Stomach smooth muscle (tissue), 2 donors: ENCODE measurements around the gene RAP1GDS1.

Experiments
- H3K27ac ChIP-seq: one replicate; pipeline ENCODE4 v1.7.0; 2013; ENCODE audit warnings: mild to moderate bottlenecking, low read length, inconsistent platforms
- H3K27me3 ChIP-seq, 2 donors: one replicate each; pipeline ENCODE4 v1.7.0; 2013; ENCODE audit warnings: low read length in 2 of 2; ENCODE audit not compliant: insufficient read depth in 2 of 2, control insufficient read depth in 1 of 2
- H3K36me3 ChIP-seq, 2 donors: one replicate each; pipeline ENCODE4 v1.7.0; 2013; ENCODE audit warnings: low read length in 2 of 2; ENCODE audit not compliant: control insufficient read depth in 2 of 2, insufficient read depth in 2 of 2
- H3K4me1 ChIP-seq: one replicate; pipeline ENCODE4 v1.7.0; 2013; ENCODE audit warnings: low read length; ENCODE audit not compliant: control insufficient read depth, insufficient read depth
- H3K4me3 ChIP-seq, 2 donors: one replicate each; pipeline ENCODE4 v1.7.0; 2013; ENCODE audit warnings: low read length in 2 of 2
- H3K9ac ChIP-seq, 2 donors: one replicate each; pipeline ENCODE4 v1.7.0; 2013; ENCODE audit warnings: low read length in 2 of 2, mild to moderate bottlenecking in 1 of 2
- H3K9me3 ChIP-seq, 2 donors: one replicate each; pipeline ENCODE4 v1.7.0; 2013; ENCODE audit warnings: low read length in 2 of 2; ENCODE audit not compliant: control insufficient read depth in 2 of 2
- donor health status: healthy.
- donor health status: Pancreatic carcinoma.

RAP1GDS1 gene

GRCh38 chr4:98481167-98481566 lies 220.0 kb downstream of the RAP1GDS1 start:
- Histone ChIP-seq H3K27me3 (no peaks in the 10 kb centered on the region), H3K9ac (no peak overlapping the region), H3K4me1 (peaks cover 2% of the 10 kb centered on the region), H3K4me3 (no peak overlapping the region), H3K27ac (no peak overlapping the region), H3K9me3 (no peaks in the 10 kb centered on the region), H3K36me3 (no peaks in the 10 kb centered on the region)

DNA sequence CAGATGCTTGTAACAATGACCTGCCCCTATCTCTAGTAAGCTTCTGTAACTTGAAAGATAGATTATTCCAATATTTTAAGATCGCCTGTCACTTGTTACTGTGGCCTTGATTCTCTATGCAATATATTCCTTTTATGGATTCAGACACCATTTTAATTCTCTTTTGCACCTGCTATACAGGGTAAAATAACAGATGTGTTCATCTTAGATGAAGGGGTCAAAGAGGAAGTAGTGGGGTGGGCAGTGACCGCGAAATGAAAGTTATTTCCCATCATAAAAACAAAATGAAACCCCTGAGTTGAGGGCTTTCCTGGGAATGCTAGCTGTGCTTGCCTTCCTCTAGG lies 221.3 kb downstream of the RAP1GDS1 start:
- Histone ChIP-seq H3K4me1 (peaks cover 2% of the 10 kb centered on the region), H3K4me3 (no peak overlapping the region), H3K27ac (no peak overlapping the region), H3K27me3 (no peaks in the 10 kb centered on the region), H3K9ac (no peak overlapping the region), H3K9me3 (no peaks in the 10 kb centered on the region), H3K36me3 (no peaks in the 10 kb centered on the region)

GRCh38 chr4:98482847-98483806 lies 221.9 kb downstream of the RAP1GDS1 start:
- Histone ChIP-seq H3K27me3 (no peaks in the 10 kb centered on the region), H3K4me1 (peaks cover 2% of the 10 kb centered on the region), H3K9me3 (no peaks in the 10 kb centered on the region), H3K9ac (no peak overlapping the region), H3K27ac (no peak overlapping the region), H3K4me3 (no peak overlapping the region), H3K36me3 (no peaks in the 10 kb centered on the region)

GRCh38 chr4:98484031-98484430 lies 222.8 kb downstream of the RAP1GDS1 start:
- Histone ChIP-seq H3K9ac (no peak overlapping the region), H3K36me3 (no peaks in the 10 kb centered on the region), H3K27me3 (no peaks in the 10 kb centered on the region), H3K4me3 (no peak overlapping the region), H3K27ac (no peak overlapping the region), H3K4me1 (no peaks in the 10 kb centered on the region), H3K9me3 (no peaks in the 10 kb centered on the region)

- H3K27ac ChIP-seq: no peak overlapping the region
- H3K9me3 ChIP-seq: no peaks in the 10 kb centered on the region
- no peaks in the 10 kb centered on the region for H3K27me3 ChIP-seq
- H3K4me1 ChIP-seq: no peaks in the 10 kb centered on the region
- H3K9ac ChIP-seq: no peak overlapping the region
- H3K36me3 ChIP-seq: no peaks in the 10 kb centered on the region
- H3K4me3 ChIP-seq: no peak overlapping the region
Measured at GRCh38 chr4:98485816-98486345, 224.7 kb downstream of the RAP1GDS1 start.

DNA sequence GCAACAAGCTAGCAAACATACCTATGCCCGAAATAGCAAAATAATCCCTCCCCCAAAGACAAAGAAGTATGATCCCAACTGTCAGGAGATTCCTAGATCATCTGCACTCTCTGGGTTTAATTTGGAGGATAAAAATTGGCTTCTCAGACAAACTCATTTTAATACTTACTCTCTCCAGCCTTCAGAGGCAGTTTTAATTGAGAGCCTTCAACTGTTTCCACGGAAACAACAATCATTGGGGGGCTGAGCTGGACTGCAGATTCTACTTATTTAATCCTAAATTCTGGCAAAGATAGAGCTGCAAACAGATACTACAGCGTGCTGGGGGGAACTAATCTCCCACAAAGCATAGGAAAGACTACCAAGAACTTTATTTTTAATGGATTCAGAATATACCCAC lies 229.1 kb downstream of the RAP1GDS1 start:
- H3K4me3 ChIP-seq: no peak overlapping the region
- no peak overlapping the region for H3K27ac ChIP-seq
- peaks cover 8% of the 10 kb centered on the region for H3K4me1 ChIP-seq
- H3K9me3 ChIP-seq: no peaks in the 10 kb centered on the region
- H3K36me3 ChIP-seq: no peaks in the 10 kb centered on the region
- H3K27me3 ChIP-seq: no peaks in the 10 kb centered on the region
- no peak overlapping the region for H3K9ac ChIP-seq

- no peaks in the 10 kb centered on the region for H3K36me3 ChIP-seq
- H3K4me3 ChIP-seq: no peak overlapping the region
- H3K27ac ChIP-seq: peak overlapping the region; percentile 60
- H3K4me1 ChIP-seq: peaks cover 13% of the 10 kb centered on the region
- H3K9ac ChIP-seq: peak overlapping the region; percentile 29 to 41
- no peaks in the 10 kb centered on the region for H3K27me3 ChIP-seq
- no peaks in the 10 kb centered on the region for H3K9me3 ChIP-seq
Measured at GRCh38 chr4:98491899-98492559, 230.8 kb downstream of the RAP1GDS1 start.

DNA sequence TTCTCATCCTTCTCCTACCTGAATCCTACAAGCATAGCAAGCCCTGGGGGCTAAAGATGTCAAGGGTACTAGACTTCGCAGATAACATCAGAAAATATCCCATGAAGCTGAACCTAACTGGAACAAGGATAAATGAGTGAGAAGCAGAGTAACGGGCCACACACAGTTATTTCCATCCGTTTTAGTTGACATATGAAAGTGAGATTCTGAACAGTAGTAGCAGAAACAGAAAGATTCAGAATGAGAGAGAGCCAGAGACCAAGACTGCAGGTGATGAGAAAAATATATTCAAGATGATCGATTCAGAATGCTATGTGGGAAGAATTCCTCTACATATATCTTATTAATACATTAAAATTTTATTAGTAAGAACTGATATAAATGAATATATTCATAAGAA lies 232.1 kb downstream of the RAP1GDS1 start:
- Histone ChIP-seq H3K36me3 (no peaks in the 10 kb centered on the region), H3K27me3 (no peaks in the 10 kb centered on the region), H3K9me3 (no peaks in the 10 kb centered on the region), H3K9ac (no peak overlapping the region), H3K4me1 (peaks cover 13% of the 10 kb centered on the region), H3K27ac (no peak overlapping the region), H3K4me3 (no peak overlapping the region)
